HPDE6-E6E7 (cell line): Measurements from ENCODE around the gene ERC1.
"Not testable (repeated sequence)": the region's sequence is repeated elsewhere in the genome, so short reads cannot be mapped to it uniquely, and the experiment has no call there.

Experiments
- DNase-seq: peaks from one replicate; pipeline ENCODE4 v3.0.0; 2011; ENCODE audit warnings: missing footprints; ENCODE audit errors: extremely low spot score

The ERC1 gene

GRCh38 chr12:1073652-1074051, 82.6 kb downstream of the ERC1 start:
- DNase-seq, result no peak

- no peak for DNase-seq
These were observed 86.2 kb downstream of the ERC1 start for GRCh38 chr12:1077036-1077803.

GRCh38 chr12:1078002-1078401, 87.0 kb downstream of the ERC1 start:
- no peak for DNase-seq

- DNase-seq, result no peak
These were observed 89.6 kb downstream of the ERC1 start for GRCh38 chr12:1080520-1081223.

- DNase-seq, result no peak
These were observed 92.3 kb downstream of the ERC1 start for GRCh38 chr12:1083151-1083888.

GRCh38 chr12:1083889-1084262, 92.9 kb downstream of the ERC1 start:
- DNase-seq, result no peak

GRCh38 chr12:1091350-1091749, 100.3 kb downstream of the ERC1 start:
- no peak for DNase-seq

- peak; percentile 21 for DNase-seq
These were observed 102.2 kb downstream of the ERC1 start for GRCh38 chr12:1093166-1093751.

- no peak for DNase-seq
These were observed 103.7 kb downstream of the ERC1 start for GRCh38 chr12:1094714-1095113.

- no peak for DNase-seq
These were observed 108.1 kb downstream of the ERC1 start for GRCh38 chr12:1099158-1099557.

- DNase-seq, result not testable (repeated sequence)
These were observed 108.6 kb downstream of the ERC1 start for GRCh38 chr12:1099618-1100017.

GRCh38 chr12:1102115-1102514, 111.1 kb downstream of the ERC1 start:
- no peak for DNase-seq

GRCh38 chr12:1102791-1103450, 111.9 kb downstream of the ERC1 start:
- no peak for DNase-seq

- no peak for DNase-seq
These were observed 112.6 kb downstream of the ERC1 start for GRCh38 chr12:1103632-1104031.

- DNase-seq, result no peak
These were observed 113.2 kb downstream of the ERC1 start for GRCh38 chr12:1104088-1104800.

GRCh38 chr12:1107669-1108068, 116.6 kb downstream of the ERC1 start:
- DNase-seq, result no peak

- peak; percentile 6 for DNase-seq
These were observed 117.3 kb downstream of the ERC1 start for GRCh38 chr12:1108276-1108675.

- peak; percentile 32 for DNase-seq
These were observed 124.6 kb downstream of the ERC1 start for GRCh38 chr12:1115484-1116231.

- no peak for DNase-seq
These were observed 126.3 kb downstream of the ERC1 start for GRCh38 chr12:1117371-1117770.

- DNase-seq, result peak; percentile 5
These were observed 127.0 kb downstream of the ERC1 start for GRCh38 chr12:1117970-1118563.
